HL-60/S4 treated with phorbol 12-myristate 13-acetate at 8.2 ng/mL for 4 days and 3 days (cell line): Measurements from ENCODE around the gene CHRM4.
"Not testable (repeated sequence)": the region's sequence is repeated elsewhere in the genome, so short reads cannot be mapped to it uniquely, and the experiment has no call there.

ENCODE experiments used
- in situ Hi-C: fragments of 300-500 bp; cut with MboI; formaldehyde crosslinking; loops from 2 replicates; pipeline ENCODE4 v1.15.0; 2022; ENCODE audit warnings: low sequenced_read_pairs

CHRM4 gene

GRCh38 chr11:46382646-46383403 lies 8.8 kb downstream of the CHRM4 start:
- in situ Hi-C loops, result no loop called here

GRCh38 chr11:46381819-46382645 lies 9.5 kb downstream of the CHRM4 start:
- in situ Hi-C loops, result no loop called here

- in situ Hi-C loops, result no loop called here
These were observed 10.3 kb downstream of the CHRM4 start, which contains the start of gene MDK for GRCh38 chr11:46381048-46381818. Gene MDK (plus strand): TSS chr11:46381669. CDS start chr11:46382058, 389 bp downstream.

- in situ Hi-C loops, result no loop called here
These were observed 11.1 kb downstream of the CHRM4 start for GRCh38 chr11:46380340-46381047.

DNA sequence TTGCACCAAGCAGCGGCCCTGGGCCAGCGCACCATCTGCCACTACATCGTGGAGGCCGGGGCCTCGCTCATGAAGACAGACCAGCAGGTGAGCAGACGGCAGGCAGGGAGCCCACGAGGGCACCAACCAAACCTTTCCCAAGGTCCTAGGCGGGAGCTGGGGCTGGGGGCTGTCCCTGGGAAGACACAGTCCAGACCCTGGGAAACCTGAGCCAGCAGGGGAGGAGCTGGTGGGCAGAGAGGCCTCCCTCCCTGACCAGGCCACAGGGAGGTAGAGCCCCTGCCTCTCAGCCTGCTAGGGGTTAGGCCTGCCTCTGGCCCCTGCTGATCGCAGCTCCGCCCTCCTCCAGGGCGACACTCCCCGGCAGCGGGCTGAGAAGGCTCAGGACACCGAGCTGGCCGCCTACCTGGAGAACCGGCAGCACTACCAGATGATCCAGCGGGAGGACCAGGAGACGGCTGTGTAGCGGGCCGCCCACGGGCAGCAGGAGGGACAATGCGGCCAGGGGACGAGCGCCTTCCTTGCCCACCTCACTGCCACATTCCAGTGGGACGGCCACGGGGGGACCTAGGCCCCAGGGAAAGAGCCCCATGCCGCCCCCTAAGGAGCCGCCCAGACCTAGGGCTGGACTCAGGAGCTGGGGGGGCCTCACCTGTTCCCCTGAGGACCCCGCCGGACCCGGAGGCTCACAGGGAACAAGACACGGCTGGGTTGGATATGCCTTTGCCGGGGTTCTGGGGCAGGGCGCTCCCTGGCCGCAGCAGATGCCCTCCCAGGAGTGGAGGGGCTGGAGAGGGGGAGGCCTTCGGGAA lies 11.9 kb downstream of the CHRM4 start:
- in situ Hi-C loops, result not testable (repeated sequence)

GRCh38 chr11:46378811-46379481 lies 12.6 kb downstream of the CHRM4 start:
- in situ Hi-C loops, result no loop called here

GRCh38 chr11:46378296-46378695 lies 13.3 kb downstream of the CHRM4 start:
- in situ Hi-C loops, result no loop called here

DNA sequence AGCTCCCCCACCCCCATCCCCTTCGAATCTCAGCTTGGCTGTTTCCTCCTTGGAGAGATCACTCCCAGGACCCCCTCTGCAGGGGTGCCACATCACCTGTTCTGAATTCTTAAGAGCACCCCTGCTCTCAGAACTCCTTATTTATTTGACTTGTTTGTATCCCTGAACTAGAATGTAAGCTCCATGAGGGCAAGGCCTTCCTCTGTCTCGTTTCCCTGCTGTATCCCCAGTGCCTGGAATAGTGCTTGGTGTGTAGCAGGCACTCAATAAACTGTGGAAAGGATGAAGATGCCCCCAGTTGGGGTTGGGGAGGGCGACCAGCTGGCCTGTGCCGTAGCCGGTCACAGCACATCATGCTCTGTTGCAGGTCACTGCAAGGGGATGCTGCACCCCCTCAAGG lies 13.7 kb downstream of the CHRM4 start:
- in situ Hi-C loops, result no loop called here

DNA sequence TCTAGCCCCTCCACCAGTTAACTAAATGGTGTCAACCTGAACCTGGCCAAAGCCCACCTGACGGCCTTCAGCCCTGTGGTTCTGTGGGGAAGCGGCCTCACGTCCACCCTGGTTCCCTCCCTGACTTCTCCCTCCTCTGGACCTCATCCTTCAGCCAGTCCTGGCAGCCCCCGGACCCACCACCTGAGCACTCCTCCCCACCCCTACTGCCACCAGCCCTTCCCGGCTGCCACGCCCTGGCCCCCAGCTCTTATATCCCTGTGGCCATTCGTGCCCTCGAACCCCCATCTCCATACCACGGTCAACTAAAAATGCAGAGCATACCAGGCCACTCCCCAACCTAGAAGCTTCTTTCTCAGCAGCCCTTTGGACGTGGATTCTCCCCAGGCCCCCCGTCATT lies 14.3 kb downstream of the CHRM4 start:
- in situ Hi-C loops, result no loop called here

DNA sequence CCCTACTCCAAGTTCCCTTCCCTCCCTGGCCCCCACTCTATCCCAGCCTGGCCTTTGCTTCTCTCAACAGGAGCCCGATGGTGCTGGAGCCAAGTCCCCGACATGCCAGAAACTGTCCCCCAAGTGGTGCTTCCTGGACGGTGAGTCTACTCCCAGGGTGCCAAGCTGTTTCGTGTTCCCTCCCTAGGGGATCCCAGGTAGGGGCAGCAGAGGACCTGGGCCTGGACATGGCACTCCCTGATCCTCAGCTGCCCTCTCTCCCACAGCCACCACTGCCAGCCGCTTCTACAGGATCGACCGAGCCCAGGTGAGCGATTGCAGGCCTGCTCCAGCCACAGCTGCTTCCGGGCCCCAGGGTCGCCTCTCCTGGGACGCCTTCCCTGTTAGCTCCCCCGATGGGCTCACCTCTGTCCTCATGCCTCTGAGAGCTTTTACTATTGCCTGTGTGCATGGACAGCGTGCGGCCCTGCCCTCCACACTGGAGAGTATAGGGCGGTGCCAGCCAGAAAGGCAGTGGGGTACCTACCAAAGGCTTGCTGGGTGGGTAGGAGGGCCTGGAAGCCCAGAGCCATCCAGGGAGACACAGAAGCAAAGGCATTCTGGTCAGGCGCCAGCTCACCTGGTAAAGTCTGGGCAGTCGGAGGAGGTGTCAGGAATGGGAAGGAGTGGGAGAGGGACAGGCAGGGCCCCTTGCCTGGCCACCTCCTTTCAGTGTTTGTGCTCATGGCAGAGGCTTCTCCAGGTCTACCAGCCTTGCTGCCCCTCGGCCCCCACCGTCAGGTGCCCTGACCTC lies 15.1 kb downstream of the CHRM4 start:
- in situ Hi-C loops, result no loop called here

DNA sequence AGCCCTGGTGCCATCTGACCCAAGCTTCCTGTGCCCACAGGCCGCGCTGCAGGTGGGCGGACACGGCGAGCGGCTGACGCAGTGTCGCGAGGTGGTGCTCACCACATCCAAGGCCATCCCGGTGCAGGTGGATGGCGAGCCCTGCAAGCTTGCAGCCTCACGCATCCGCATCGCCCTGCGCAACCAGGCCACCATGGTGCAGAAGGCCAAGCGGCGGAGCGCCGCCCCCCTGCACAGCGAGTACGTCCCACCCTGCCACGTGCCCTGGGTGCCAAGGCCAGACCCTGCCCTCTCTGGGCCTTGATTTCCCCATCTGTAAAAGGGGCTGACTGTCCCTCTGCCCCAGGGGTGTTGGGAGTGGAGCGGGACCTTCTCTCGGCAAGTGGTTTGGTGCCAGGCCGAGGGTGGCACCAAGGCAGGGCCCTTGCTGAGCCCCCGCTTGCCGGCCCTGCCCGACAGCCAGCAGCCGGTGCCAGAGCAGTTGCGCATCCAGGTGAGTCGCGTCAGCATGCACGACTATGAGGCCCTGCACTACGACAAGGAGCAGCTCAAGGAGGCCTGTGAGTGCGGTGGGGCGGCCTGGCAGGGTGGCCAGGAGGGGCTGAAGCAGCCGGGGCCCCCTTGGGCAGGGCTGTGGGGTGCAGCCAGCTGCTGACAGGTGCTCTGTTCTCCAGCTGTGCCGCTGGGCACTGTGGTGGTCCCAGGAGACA lies 16.0 kb downstream of the CHRM4 start:
- in situ Hi-C loops, result no loop called here

- in situ Hi-C loops, result no loop called here
These were observed 16.8 kb downstream of the CHRM4 start for GRCh38 chr11:46374815-46375214.

GRCh38 chr11:46373787-46374740 lies 17.5 kb downstream of the CHRM4 start:
- in situ Hi-C loops, result no loop called here

GRCh38 chr11:46372501-46372900 lies 19.1 kb downstream of the CHRM4 start:
- in situ Hi-C loops, result not testable (repeated sequence)

DNA sequence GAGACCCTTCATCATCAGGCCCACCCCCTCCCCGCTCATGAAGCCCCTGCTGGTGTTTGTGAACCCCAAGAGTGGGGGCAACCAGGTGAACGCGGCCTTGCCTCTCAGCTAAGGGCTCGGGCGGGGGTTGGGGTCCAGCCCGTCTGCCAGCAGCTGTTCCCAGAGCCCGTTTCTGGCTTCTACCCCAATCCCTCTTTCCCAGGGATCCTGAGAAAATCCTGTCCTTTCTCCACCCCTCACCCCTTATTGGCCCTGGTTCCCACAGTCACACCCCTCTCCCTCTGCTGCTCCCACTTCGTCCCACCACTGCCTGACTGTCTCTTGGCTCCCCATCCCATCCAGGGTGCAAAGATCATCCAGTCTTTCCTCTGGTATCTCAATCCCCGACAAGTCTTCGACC lies 19.5 kb downstream of the CHRM4 start:
- in situ Hi-C loops, result no loop called here

DNA sequence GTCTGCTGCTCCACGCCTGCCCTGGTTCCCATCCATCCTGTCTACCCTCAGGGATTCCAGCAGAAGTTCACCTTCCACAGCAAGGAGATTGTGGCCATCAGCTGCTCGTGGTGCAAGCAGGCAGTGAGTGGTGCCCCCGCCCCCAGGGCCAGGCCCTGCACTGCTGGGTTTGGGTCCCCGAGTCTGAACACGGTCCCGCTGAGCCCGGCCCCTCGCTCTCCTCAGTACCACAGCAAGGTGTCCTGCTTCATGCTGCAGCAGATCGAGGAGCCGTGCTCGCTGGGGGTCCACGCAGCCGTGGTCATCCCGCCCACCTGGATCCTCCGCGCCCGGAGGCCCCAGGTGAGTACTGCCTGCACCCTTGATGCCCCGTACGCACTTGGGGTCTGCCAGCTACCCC lies 20.3 kb downstream of the CHRM4 start:
- in situ Hi-C loops, result not testable (repeated sequence)

GRCh38 chr11:46370253-46370652 lies 21.3 kb downstream of the CHRM4 start:
- in situ Hi-C loops, result no loop called here
